CD4-positive, alpha-beta T cell treated with Interleukin-2 at 100 ng/mL for 4 hours (primary cell): ENCODE results near the gene XKR3.
"Not testable (repeated sequence)": the region's sequence is repeated elsewhere in the genome, so short reads cannot be mapped to it uniquely, and the experiment has no call there.

ENCODE experiments used
- DNase-seq: peaks from one replicate; pipeline ENCODE4 v3.0.0-alpha.2; 2020; ENCODE audit warnings: low spot score

The XKR3 gene

GRCh38 chr22:16824716-16825687 lies at the start of gene XKR3:
Gene XKR3 (minus strand): TSS chr22:16825411. CDS start chr22:16808073, 17,338 bp downstream.
- DNase-seq, result peak; percentile 8

GRCh38 chr22:16869640-16870039 lies 44.4 kb upstream of the XKR3 start:
- not testable (repeated sequence) for DNase-seq

- DNase-seq, result no peak
These were observed 41.0 kb upstream of the XKR3 start for GRCh38 chr22:16866167-16866566.

- not testable (repeated sequence) for DNase-seq
These were observed 31.6 kb upstream of the XKR3 start for GRCh38 chr22:16856851-16857250.

DNA sequence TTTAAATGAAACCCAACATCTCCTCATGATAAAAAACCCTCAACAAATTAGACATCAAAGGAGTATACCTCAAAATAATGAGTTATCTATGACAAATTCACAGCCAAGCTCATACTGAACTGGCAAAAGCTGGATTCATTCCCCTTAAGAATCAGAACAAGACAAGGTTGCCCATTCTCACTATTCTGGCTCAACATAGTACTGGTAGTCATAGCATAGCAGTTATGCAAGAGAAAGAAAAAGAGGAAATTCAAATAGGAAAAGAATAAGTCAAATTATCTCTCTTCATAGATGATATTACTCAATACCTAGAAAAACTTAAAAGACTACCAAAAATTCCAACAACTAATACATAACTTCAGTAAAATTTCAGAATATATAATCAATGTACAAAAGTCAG lies 29.4 kb upstream of the XKR3 start:
- DNase-seq, result no peak

- DNase-seq, result not testable (repeated sequence)
These were observed 26.2 kb upstream of the XKR3 start for GRCh38 chr22:16851268-16851996.

DNA sequence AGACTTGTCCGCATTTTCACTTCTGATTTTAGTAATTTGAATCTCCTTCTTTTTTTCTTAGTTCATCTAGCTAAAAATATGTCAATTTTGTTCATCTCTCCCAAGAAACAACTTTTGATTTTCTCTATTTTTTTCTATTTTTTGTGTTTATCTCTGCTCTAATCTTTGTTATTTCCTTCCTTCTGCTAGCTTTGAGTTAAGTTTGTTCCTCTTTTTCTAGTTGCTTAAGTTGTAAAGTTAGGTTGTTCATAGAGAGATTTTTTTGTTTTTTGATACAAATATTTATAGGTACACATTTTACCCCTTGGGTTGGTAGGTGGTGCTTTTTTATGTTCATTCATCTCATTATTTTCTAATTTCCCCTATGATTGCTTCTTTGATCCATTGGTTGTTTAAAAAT lies 22.1 kb upstream of the XKR3 start:
- no peak for DNase-seq

DNA sequence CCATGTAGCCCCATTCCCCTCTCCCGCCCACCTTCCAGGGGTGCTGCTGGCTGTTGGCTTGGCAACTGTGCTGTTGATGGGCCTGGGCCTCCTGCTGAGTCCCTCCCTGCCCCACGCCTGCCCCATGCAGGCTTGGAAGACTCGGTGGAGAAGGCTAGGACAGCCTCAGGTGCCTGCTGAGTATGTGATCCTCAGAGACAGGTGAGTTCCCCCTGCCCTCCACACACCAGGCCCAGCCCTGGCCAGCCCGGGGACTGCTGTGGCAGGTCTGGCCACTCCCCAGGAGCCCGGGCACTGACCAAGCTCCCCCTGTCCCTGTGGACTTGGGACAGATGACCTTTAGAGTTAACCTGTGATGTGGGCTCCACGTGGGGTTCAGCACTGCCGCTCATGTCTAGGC lies 20.7 kb upstream of the XKR3 start:
- DNase-seq, result no peak

DNA sequence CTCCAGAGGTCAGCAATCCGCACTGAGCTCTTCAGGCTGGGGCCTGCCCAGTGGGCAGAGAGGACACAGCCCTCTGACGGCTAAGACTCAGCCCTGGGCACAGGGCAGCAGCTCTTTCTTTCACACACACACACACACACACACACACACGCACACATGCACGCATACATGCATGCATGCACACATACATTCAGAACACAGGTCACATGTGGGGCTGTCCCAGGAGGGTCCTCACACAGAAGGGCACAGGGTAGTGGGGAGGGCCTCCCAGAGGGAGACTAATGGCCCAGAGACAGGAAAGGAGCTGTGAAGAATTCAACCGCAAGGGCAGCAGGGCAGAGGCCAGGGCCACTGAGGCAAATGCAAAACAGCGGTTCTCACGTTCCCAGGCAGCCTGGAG lies 20.3 kb upstream of the XKR3 start:
- no peak for DNase-seq

- no peak for DNase-seq
These were observed 19.3 kb upstream of the XKR3 start for GRCh38 chr22:16844529-16844928.

GRCh38 chr22:16838073-16838472 lies 12.9 kb upstream of the XKR3 start:
- no peak for DNase-seq

DNA sequence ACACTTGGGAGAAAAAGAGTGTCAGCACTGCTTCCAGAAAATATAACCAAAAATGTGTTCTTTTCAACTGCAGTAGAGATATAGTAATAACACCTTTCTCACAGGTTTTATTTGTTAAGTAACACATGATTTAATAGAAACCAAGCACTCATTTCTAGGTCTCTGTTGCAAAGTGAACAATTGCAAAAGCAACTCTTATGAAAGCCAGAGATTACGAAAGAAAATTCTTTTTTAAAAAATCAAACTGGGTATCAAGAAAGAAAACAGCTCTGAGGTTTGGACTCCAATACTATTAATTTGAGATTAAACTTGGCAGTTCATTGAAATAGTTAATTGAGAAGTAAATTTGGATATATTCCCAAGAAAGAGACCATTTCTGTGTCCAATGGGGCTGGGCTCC lies 9.8 kb upstream of the XKR3 start:
- DNase-seq, result no peak

DNA sequence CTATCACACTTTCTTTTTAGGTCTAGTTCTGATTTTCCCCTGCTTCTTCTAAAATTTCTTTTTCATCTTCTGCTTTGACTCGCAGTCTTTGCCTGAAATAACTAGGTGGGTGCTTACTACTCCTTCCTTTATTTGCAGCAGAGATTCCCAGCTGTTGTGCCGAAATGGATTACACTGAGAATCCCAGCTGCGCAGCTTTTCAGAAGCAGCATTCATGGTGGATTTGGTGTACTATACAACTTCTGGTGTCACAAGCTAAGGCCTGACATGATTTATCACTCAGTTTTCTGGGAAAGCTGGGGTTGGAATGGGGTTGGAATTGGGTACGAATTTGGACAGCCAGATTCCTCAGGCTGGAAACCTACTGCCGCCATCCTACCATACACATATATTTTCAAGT lies 6.0 kb upstream of the XKR3 start:
- no peak for DNase-seq

GRCh38 chr22:16829985-16830384 lies 4.8 kb upstream of the XKR3 start:
- no peak for DNase-seq

GRCh38 chr22:16828876-16829275 lies 3.7 kb upstream of the XKR3 start:
- DNase-seq, result no peak

GRCh38 chr22:16827506-16827905 lies 2.3 kb upstream of the XKR3 start:
- no peak for DNase-seq

DNA sequence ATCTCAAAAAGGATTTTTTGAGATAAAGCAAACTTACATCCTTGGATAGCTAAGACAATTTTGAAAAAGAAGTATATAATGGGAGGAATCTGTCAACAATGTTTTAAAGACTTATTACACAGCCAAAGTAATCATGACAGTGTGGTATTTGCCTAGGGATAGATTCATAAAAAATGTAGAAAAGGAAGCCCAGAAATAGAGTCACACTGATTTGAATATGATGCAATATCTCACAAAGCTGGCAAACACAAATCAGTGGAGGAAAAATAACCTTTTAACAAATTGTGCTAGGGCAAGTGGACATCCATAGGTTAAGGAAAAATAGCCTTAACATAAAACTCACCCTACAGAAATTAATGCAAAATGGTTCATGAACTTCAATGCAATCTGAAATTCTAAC lies 6.0 kb downstream of the XKR3 start:
- DNase-seq, result no peak

DNA sequence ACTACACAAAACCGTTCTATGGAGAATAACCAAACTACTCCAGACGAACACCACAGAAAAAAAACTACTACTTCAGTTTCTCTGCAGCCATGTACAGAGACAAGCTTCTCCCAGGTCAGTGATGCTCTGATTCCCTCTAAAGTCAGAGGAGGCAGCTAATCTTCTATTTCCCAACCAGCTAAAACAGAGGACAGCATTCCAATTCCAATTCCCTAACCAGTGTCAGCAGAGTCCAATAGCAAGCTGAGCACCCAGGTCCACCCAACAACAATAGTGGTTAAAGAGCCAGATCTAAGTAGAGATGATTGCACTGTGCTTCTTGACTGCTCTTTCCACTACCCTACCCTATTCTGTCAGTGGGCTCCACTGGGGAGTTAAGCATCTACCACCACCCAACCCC lies 6.7 kb downstream of the XKR3 start:
- no peak for DNase-seq

DNA sequence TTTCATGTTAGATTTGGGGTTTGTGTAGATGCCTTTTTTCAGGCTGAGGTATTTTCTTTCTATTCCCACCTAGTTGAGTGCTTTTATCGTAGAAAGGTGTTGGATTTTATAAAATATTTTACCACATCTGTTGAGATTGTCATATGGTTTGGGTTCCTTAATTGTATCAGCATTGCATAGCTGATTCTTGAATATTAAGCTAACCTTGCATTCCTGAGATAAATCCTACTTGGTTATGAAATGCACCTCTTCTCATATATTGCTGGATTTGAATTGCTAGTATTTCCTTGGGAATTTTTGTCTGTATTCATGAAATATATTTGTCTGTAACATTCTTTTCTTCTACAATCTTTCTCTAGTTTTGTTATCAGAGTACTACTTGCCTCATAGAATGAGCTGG lies 10.1 kb downstream of the XKR3 start:
- DNase-seq, result no peak

- no peak for DNase-seq
These were observed 14.9 kb downstream of the XKR3 start for GRCh38 chr22:16810188-16810802.

GRCh38 chr22:16808744-16809143 lies 16.5 kb downstream of the XKR3 start:
- DNase-seq, result no peak

DNA sequence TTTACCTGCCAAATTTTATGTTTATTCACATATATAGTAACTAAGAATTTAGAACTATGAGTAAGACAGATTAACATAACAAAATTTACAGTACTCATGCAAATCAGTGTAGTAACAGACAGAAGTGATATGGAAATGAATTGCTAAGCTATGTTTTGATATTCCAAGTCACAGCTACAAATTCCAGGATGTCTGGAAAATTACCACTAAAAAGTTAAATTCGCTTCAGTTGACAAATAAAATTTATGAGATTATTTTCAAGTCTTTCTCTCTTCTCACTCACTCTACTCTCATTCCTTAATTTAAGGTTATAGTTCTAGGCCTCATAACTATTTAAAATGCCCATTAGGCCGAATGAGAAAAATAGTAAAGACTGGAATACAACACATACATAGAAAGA lies 18.1 kb downstream of the XKR3 start:
- DNase-seq, result no peak

DNA sequence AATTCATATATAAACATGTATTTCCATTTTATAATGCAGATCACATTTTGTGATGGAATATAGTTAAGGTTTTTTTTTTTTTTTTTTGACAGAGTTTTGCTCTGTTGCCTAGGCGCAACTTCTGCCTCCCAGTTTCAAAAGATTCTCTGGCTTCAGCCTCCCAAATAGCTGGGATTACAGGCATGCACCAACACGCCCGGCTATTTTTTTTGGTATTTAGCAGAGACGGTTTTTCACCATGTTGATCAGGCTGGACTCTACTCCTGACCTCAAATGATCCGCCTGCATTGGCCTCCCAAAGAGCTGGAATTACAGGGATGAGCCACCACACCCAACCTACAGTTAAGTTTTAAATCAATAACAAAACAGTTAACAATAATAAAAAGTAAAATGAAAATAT lies 18.8 kb downstream of the XKR3 start:
- no peak for DNase-seq
